Esophagus muscularis mucosa (tissue), 4 donors: ENCODE data around the gene IQGAP2. TPM values are rescaled to one million over a fixed set of nuclear protein-coding genes. Genes with fewer than 3 reads are reported as not detected.

ENCODE experiments used
- DNase-seq: peaks from one replicate; pipeline ENCODE4 v3.0.0-alpha.2; 2017; ENCODE audit errors: extremely low spot score
- H3K27ac ChIP-seq, 4 donors: fragments of 200-600 bp; sonication (generic); replicated peaks in 1 of 4; 1 replicate in 3 of 4; 2 replicates in 1 of 4; pipeline ENCODE4 v1.5.1; 2016 to 2019; ENCODE audit warnings: mild to moderate bottlenecking in 1 of 4
- H3K27me3 ChIP-seq, 4 donors: fragments of 200-600 bp; sonication (generic); one replicate each; pipeline versions ENCODE4 v1.5.1 to v1.6.0; 2016 to 2019
- H3K36me3 ChIP-seq, 4 donors: fragments of 200-600 bp; sonication (generic); one replicate each; pipeline ENCODE4 v1.5.1; 2016 to 2019
- H3K4me1 ChIP-seq, 4 donors: fragments of 200-600 bp; sonication (generic); one replicate each; pipeline ENCODE4 v1.5.1; 2016 to 2019
- H3K4me3 ChIP-seq, 4 donors: fragments of 200-600 bp; sonication (generic); 1 replicate in 2 of 4; 2 replicates in 2 of 4; pipeline ENCODE4 v1.5.1; 2016 to 2019; ENCODE audit warnings: mild to moderate bottlenecking in 4 of 4, moderate library complexity in 1 of 4
- H3K9me3 ChIP-seq, 4 donors: fragments of 200-600 bp; sonication (generic); 1 replicate in 3 of 4; 2 replicates in 1 of 4; pipeline ENCODE4 v1.5.1; 2016 to 2019
- EP300 ChIP-seq: sonication (generic); formaldehyde crosslinking; IDR thresholded peaks from one replicate; pipeline ENCODE4 v1.6.1; 2017; ENCODE audit warnings: antibody characterized with exemption
- POLR2A ChIP-seq: fragments of 450-650 bp; IDR thresholded peaks from one replicate; pipeline ENCODE4 v1.6.1; 2017; ENCODE audit warnings: antibody characterized with exemption, moderate library complexity, mild to moderate bottlenecking, low read depth
- POLR2AphosphoS5 ChIP-seq, 2 donors: sonication (generic); formaldehyde crosslinking; IDR thresholded peaks; one replicate each; pipeline ENCODE4 v1.6.1; 2017; ENCODE audit warnings: antibody characterized with exemption in 2 of 2
- whole genome bisulfite sequencing: methylation state at CpG from one replicate; pipeline ENCODE4 v1.1.5; 2018; 5-methylcytosine and 5-hydroxymethylcytosine counted together
- intact Hi-C: fragments of 100-400 bp; cut with DNase I; formaldehyde crosslinking; loops from one replicate; pipeline ENCODE4 v1.15.1; 2023
- total RNA-seq, 4 donors: library from RNA; depleted of rRNA; stranded (reverse); fragments of >200 nt; gene quantifications; one replicate each; pipeline versions ENCODE4 v1.1.0 to v1.2.1, GENCODE V29; 2016
- TF ChIP-seq, protein P1 (sequence below), 3 experiments: fragments of 200-600 bp in 2 of 3; fragments of 450-650 bp in 1 of 3; sonication (generic) in 2 of 3; IDR thresholded peaks; one replicate each; pipeline ENCODE4 v1.5.1; 2017 to 2019; ENCODE audit warnings: antibody characterized with exemption in 3 of 3, mild to moderate bottlenecking in 2 of 3, moderate library complexity in 1 of 3

The IQGAP2 gene
- total RNA-seq, 4 donors from 2014 or later: 14.9 to 30.7 (median 20.8) TPM

GRCh38 chr5:76625087-76625815, 222.2 kb downstream of the IQGAP2 start:
- H3K4me3 ChIP-seq: no peak overlapping the region
- WGBS: 43% methylated on average over 8 of the region's 8 CpGs
- TF ChIP-seq POLR2A: no peak
- TF ChIP-seq POLR2AphosphoS5 (IDR thresholded peaks at IDR 0.05): no peak
- TF ChIP-seq, protein P1, sequence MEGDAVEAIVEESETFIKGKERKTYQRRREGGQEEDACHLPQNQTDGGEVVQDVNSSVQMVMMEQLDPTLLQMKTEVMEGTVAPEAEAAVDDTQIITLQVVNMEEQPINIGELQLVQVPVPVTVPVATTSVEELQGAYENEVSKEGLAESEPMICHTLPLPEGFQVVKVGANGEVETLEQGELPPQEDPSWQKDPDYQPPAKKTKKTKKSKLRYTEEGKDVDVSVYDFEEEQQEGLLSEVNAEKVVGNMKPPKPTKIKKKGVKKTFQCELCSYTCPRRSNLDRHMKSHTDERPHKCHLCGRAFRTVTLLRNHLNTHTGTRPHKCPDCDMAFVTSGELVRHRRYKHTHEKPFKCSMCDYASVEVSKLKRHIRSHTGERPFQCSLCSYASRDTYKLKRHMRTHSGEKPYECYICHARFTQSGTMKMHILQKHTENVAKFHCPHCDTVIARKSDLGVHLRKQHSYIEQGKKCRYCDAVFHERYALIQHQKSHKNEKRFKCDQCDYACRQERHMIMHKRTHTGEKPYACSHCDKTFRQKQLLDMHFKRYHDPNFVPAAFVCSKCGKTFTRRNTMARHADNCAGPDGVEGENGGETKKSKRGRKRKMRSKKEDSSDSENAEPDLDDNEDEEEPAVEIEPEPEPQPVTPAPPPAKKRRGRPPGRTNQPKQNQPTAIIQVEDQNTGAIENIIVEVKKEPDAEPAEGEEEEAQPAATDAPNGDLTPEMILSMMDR (IDR thresholded peaks at IDR 0.05): no peak
- no peak for TF ChIP-seq EP300
- H3K27ac ChIP-seq: no peak overlapping the region
- no peak for DNase-seq
- H3K4me1 ChIP-seq: peaks cover 0 to 6% (median 0%) of the 10 kb centered on the region in 4 donors
- H3K27me3 ChIP-seq: no peaks in the 10 kb centered on the region
- no peaks in the 10 kb centered on the region for H3K9me3 ChIP-seq
- H3K36me3 ChIP-seq: no peaks in the 10 kb centered on the region
- intact Hi-C loops: no loop called here

DNA sequence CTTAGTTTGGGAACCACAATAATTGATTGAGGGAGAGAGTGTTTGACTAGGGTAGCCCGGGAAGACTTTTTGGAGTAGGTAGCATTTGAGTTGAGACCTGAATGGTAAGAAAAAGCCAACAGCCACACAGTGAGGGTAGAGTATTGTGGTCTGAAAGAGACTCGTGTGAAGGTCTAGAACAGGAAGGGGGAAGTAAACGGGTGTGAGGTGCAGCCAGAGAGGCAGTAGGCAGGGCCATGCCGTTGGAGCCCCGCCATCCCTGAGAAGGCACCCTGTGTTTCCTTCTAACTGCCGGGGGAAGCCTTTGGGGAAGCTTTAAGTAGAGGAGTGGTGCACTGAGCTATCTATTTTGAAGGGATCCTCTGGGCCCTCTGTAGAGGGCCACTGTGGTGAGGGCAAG, 223.7 kb downstream of the IQGAP2 start:
- no peaks in the 10 kb centered on the region for H3K9me3 ChIP-seq
- H3K27ac ChIP-seq: no peak overlapping the region
- 77% methylated on average over 5 of the region's 6 CpGs for WGBS
- H3K27me3 ChIP-seq: no peaks in the 10 kb centered on the region
- no peak for TF ChIP-seq POLR2A
- no peak for TF ChIP-seq POLR2AphosphoS5 (IDR thresholded peaks at IDR 0.05)
- TF ChIP-seq, protein P1 (IDR thresholded peaks at IDR 0.05): no peak
- no peak for TF ChIP-seq EP300
- no peak overlapping the region for H3K4me3 ChIP-seq
- no peak for DNase-seq
- H3K36me3 ChIP-seq: no peaks in the 10 kb centered on the region
- H3K4me1 ChIP-seq: peaks cover 0 to 6% (median 0%) of the 10 kb centered on the region in 4 donors
- intact Hi-C loops: no loop called here

GRCh38 chr5:76634661-76635060, 231.6 kb downstream of the IQGAP2 start:
- Histone ChIP-seq H3K9me3 (no peaks in the 10 kb centered on the region), H3K4me3 (no peak overlapping the region), H3K4me1 (no peaks in the 10 kb centered on the region), H3K36me3 (no peaks in the 10 kb centered on the region), H3K27ac (no peak overlapping the region), H3K27me3 (no peaks in the 10 kb centered on the region)
- TF ChIP-seq POLR2A: no peak
- TF ChIP-seq EP300: no peak
- TF ChIP-seq, protein P1 (IDR thresholded peaks at IDR 0.05): no peak
- no peak for TF ChIP-seq POLR2AphosphoS5 (IDR thresholded peaks at IDR 0.05)
- 93% methylated on average over 4 of the region's 4 CpGs for WGBS
- intact Hi-C loops: no loop called here
- no peak for DNase-seq

DNA sequence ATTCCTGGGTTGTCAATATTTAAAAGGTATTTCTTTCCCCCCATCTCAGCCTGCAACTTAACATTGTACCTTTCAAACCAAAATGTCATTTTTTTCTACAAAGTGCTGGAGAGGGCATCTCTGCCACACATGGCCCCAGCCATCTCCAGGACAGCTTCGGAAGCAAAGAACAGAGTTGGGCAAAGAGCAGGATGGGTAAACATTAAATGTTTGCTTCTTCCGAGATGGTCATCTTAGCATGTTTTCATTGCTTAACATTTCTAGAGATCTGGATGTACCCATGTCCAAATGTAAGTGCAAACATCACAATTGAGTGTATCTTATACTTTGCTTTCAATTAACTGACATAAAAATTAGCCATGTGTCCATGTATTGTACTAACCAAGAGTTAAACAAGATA, 234.4 kb downstream of the IQGAP2 start:
- Histone ChIP-seq H3K4me3 (no peak overlapping the region), H3K4me1 (no peaks in the 10 kb centered on the region), H3K27me3 (no peaks in the 10 kb centered on the region), H3K36me3 (no peaks in the 10 kb centered on the region), H3K27ac (no peak overlapping the region), H3K9me3 (no peaks in the 10 kb centered on the region)
- DNase-seq: no peak
- no peak for TF ChIP-seq POLR2AphosphoS5 (IDR thresholded peaks at IDR 0.05)
- no peak for TF ChIP-seq POLR2A
- no peak for TF ChIP-seq EP300
- 98% methylated on average over 2 of the region's 2 CpGs for WGBS
- intact Hi-C loops: no loop called here

- Histone ChIP-seq H3K36me3 (no peaks in the 10 kb centered on the region), H3K27ac (peak overlapping the region in 1 of 4 donors; percentile 6), H3K4me3 (no peak overlapping the region), H3K9me3 (no peaks in the 10 kb centered on the region), H3K4me1 (no peaks in the 10 kb centered on the region), H3K27me3 (no peaks in the 10 kb centered on the region)
- intact Hi-C loops: no loop called here
- DNase-seq: no peak
- 80% methylated on average over 1 of the region's 1 CpG for WGBS
- TF ChIP-seq POLR2AphosphoS5 (IDR thresholded peaks at IDR 0.05) (no peak), POLR2A (no peak), EP300 (no peak)
- TF ChIP-seq, protein P1 (IDR thresholded peaks at IDR 0.05): no peak
These were observed 235.4 kb downstream of the IQGAP2 start for GRCh38 chr5:76638479-76638878.
